HG03025 (cell line): ENCODE measurements around the gene TRIM54.

Source experiments
- ATAC-seq: cut with Tn5 transposase; IDR thresholded peaks from one replicate; pipeline ENCODE4 v1.9.1; 2021; ENCODE audit warnings: mild to moderate bottlenecking, moderate library complexity; ENCODE audit not compliant: unreplicated experiment, low FRiP score

Gene TRIM54

GRCh38 chr2:27281855-27282559 is at the start of gene TRIM54:
Gene TRIM54, plus strand, starts transcription at chr2:27282429. Its CDS starts 303 bp downstream, at chr2:27282732.
- no peak for ATAC-seq

GRCh38 chr2:27233341-27233740 is 48.9 kb upstream of the TRIM54 start:
- ATAC-seq = no peak

- ATAC-seq = no peak
These were observed 46.1 kb upstream of the TRIM54 start for GRCh38 chr2:27236136-27236535.

- no peak for ATAC-seq
These were observed 45.6 kb upstream of the TRIM54 start for GRCh38 chr2:27236626-27237025.

- ATAC-seq = no peak
These were observed 44.8 kb upstream of the TRIM54 start for GRCh38 chr2:27237341-27237945.

- no peak for ATAC-seq
These were observed 43.3 kb upstream of the TRIM54 start for GRCh38 chr2:27238976-27239375.

GRCh38 chr2:27240406-27240805 is 41.8 kb upstream of the TRIM54 start:
- no peak for ATAC-seq

GRCh38 chr2:27241761-27242613 is 40.2 kb upstream of the TRIM54 start:
- no peak for ATAC-seq

GRCh38 chr2:27242614-27242951 is 39.6 kb upstream of the TRIM54 start:
- ATAC-seq = no peak

- no peak for ATAC-seq
These were observed 38.7 kb upstream of the TRIM54 start for GRCh38 chr2:27243391-27244130.

GRCh38 chr2:27245116-27245515 is 37.1 kb upstream of the TRIM54 start:
- ATAC-seq = no peak

- ATAC-seq = no peak
These were observed 36.6 kb upstream of the TRIM54 start for GRCh38 chr2:27245626-27246025.

- no peak for ATAC-seq
These were observed 34.3 kb upstream of the TRIM54 start for GRCh38 chr2:27247893-27248292.

- ATAC-seq = no peak
These were observed 32.9 kb upstream of the TRIM54 start for GRCh38 chr2:27249159-27249890.

- no peak for ATAC-seq
These were observed 32.2 kb upstream of the TRIM54 start for GRCh38 chr2:27249891-27250651.

- ATAC-seq = no peak
These were observed 31.4 kb upstream of the TRIM54 start for GRCh38 chr2:27250652-27251379.

- no peak for ATAC-seq
These were observed 30.5 kb upstream of the TRIM54 start for GRCh38 chr2:27251766-27252165.

GRCh38 chr2:27255187-27255586 is 27.0 kb upstream of the TRIM54 start:
- ATAC-seq = no peak

GRCh38 chr2:27255660-27256059 is 26.6 kb upstream of the TRIM54 start:
- ATAC-seq = no peak
